ENCODE measurements around the gene OR1M1.

Gene OR1M1

DNA sequence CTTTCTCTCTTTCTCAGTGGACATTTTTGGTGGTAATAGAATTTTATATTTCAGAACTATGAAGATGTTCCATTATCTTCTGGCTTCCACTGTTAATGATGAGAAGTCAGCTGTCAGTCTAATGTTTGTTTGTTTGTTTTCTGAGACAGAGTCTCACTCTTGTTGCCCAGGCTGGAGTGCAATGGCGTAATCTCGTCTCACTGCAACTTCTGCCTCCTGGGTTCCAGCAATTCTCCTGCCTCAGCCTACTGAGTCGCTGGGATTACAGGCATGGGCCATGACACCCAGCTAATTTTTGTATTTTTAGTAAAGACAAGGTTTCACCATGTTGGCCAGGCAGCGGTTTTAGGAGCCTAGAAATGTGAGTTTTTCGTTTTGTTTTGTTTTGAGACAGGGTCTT lies 58.1 kb downstream of the OR1M1 start:
- Histone ChIP-seq H3F3A (ENCODE audit: control insufficient read depth, insufficient read depth) (no peaks in the 10 kb centered on the region), H3K9me2 (replicated peaks; ENCODE audit: control insufficient read depth, low read length) (no peaks in the 10 kb centered on the region), H3K27ac (ENCODE audit: low read depth, low read length) (no peak overlapping the region), H3K79me2 (ENCODE audit: control insufficient read depth, low read length) (peaks cover 98% of the 10 kb centered on the region), H3K9me3 (ENCODE audit: control insufficient read depth, insufficient read depth, low read length) (peaks cover 49% of the 10 kb centered on the region), H3K4me1 (ENCODE audit: control insufficient read depth, low read length) (peaks cover 15% of the 10 kb centered on the region), H4K20me1 (ENCODE audit: control insufficient read depth, insufficient read depth, low read depth, low read length) (no peaks in the 10 kb centered on the region), H3K27me3 (ENCODE audit: control insufficient read depth, low read length) (no peaks in the 10 kb centered on the region), H3K4me2 (ENCODE audit: low read length) (no peak overlapping the region), H3K4me3 (ENCODE audit: low read length) (no peak overlapping the region), H3K36me3 (ENCODE audit: control insufficient read depth, low read length) (peaks cover 83% of the 10 kb centered on the region)
- no peak for TF ChIP-seq EZH2phosphoT487 (IDR thresholded peaks at IDR 0.05; ENCODE audit: borderline replicate concordance, low read length)
- TF ChIP-seq, protein P1, sequence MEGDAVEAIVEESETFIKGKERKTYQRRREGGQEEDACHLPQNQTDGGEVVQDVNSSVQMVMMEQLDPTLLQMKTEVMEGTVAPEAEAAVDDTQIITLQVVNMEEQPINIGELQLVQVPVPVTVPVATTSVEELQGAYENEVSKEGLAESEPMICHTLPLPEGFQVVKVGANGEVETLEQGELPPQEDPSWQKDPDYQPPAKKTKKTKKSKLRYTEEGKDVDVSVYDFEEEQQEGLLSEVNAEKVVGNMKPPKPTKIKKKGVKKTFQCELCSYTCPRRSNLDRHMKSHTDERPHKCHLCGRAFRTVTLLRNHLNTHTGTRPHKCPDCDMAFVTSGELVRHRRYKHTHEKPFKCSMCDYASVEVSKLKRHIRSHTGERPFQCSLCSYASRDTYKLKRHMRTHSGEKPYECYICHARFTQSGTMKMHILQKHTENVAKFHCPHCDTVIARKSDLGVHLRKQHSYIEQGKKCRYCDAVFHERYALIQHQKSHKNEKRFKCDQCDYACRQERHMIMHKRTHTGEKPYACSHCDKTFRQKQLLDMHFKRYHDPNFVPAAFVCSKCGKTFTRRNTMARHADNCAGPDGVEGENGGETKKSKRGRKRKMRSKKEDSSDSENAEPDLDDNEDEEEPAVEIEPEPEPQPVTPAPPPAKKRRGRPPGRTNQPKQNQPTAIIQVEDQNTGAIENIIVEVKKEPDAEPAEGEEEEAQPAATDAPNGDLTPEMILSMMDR (IDR thresholded peaks at IDR 0.05; ENCODE audit: low read depth, low read length, poor library complexity, severe bottlenecking), result no peak

Data from DOHH2 (cell line).